OCI-LY1 (cell line): Measurements from ENCODE around the gene MTERF1.

Experiments used
- EZH2 ChIP-seq: fragments of 200-600 bp; sonication (generic), shearing (Covaris generic); IDR thresholded peaks from 2 replicates; pipeline ENCODE4 v1.8.0; 2017; ENCODE audit warnings: borderline replicate concordance, mixed run types, mild to moderate bottlenecking, antibody characterized with exemption, low read length, moderate library complexity, mixed read lengths
- TF ChIP-seq, protein P1 (sequence below): fragments of 200-600 bp; sonication (generic), shearing (Covaris generic); IDR thresholded peaks from 2 replicates; pipeline ENCODE4 v1.5.1; 2017; ENCODE audit warnings: mild to moderate bottlenecking, antibody characterized with exemption, low read length, moderate library complexity, mixed read lengths

GRCh38 chr7:91876391-91877133, 3.9 kb downstream of the MTERF1 start:
- TF ChIP-seq, protein P1, sequence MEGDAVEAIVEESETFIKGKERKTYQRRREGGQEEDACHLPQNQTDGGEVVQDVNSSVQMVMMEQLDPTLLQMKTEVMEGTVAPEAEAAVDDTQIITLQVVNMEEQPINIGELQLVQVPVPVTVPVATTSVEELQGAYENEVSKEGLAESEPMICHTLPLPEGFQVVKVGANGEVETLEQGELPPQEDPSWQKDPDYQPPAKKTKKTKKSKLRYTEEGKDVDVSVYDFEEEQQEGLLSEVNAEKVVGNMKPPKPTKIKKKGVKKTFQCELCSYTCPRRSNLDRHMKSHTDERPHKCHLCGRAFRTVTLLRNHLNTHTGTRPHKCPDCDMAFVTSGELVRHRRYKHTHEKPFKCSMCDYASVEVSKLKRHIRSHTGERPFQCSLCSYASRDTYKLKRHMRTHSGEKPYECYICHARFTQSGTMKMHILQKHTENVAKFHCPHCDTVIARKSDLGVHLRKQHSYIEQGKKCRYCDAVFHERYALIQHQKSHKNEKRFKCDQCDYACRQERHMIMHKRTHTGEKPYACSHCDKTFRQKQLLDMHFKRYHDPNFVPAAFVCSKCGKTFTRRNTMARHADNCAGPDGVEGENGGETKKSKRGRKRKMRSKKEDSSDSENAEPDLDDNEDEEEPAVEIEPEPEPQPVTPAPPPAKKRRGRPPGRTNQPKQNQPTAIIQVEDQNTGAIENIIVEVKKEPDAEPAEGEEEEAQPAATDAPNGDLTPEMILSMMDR = peak; percentile 44; the same call in 1 of the 2 replicates
- no peak for TF ChIP-seq EZH2
